Type B pancreatic cell (in vitro differentiated cells): ENCODE measurements around the gene MAP7D1. TPM values are rescaled to one million over a fixed set of nuclear protein-coding genes. Genes with fewer than 3 reads are reported as not detected.

Source experiments
- DNase-seq: peaks from one replicate; pipeline ENCODE4 v3.0.0; 2021; ENCODE audit warnings: mixed read lengths; ENCODE audit not compliant: unreplicated experiment; ENCODE audit errors: extremely low spot score
- H3K27ac Mint-ChIP-seq: 2 replicates; pipeline ENCODE4 v1.8.0; 2021; ENCODE audit warnings: mild to moderate bottlenecking, mixed read lengths
- H3K27me3 Mint-ChIP-seq: 2 replicates; pipeline ENCODE4 v1.8.0; 2021; ENCODE audit warnings: mixed read lengths
- H3K36me3 Mint-ChIP-seq: 2 replicates; pipeline ENCODE4 v1.8.0; 2021; ENCODE audit warnings: mixed read lengths
- H3K4me1 Mint-ChIP-seq: one replicate; pipeline ENCODE4 v1.8.0; 2021; ENCODE audit warnings: mixed read lengths; ENCODE audit not compliant: unreplicated experiment
- H3K4me3 Mint-ChIP-seq: 2 replicates; pipeline ENCODE4 v1.8.0; 2021; ENCODE audit warnings: mild to moderate bottlenecking, mixed read lengths
- H3K9me3 Mint-ChIP-seq: 2 replicates; pipeline ENCODE4 v1.8.0; 2021; ENCODE audit warnings: mixed read lengths
- total RNA-seq: library from RNA; stranded (reverse); gene quantifications from 2 replicates; pipeline ENCODE4 v1.2.1, GENCODE V29; 2021; ENCODE audit warnings: low replicate concordance
- TF ChIP-seq, protein P1 (sequence below): fragments of 200-600 bp; sonication (generic); conservative IDR thresholded peaks from 2 replicates; pipeline ENCODE4 v1.5.0; 2021; ENCODE audit warnings: antibody characterized with exemption, mild to moderate bottlenecking

The MAP7D1 gene
- total RNA-seq, 1 donor from 2014 or later: 112 TPM

DNA sequence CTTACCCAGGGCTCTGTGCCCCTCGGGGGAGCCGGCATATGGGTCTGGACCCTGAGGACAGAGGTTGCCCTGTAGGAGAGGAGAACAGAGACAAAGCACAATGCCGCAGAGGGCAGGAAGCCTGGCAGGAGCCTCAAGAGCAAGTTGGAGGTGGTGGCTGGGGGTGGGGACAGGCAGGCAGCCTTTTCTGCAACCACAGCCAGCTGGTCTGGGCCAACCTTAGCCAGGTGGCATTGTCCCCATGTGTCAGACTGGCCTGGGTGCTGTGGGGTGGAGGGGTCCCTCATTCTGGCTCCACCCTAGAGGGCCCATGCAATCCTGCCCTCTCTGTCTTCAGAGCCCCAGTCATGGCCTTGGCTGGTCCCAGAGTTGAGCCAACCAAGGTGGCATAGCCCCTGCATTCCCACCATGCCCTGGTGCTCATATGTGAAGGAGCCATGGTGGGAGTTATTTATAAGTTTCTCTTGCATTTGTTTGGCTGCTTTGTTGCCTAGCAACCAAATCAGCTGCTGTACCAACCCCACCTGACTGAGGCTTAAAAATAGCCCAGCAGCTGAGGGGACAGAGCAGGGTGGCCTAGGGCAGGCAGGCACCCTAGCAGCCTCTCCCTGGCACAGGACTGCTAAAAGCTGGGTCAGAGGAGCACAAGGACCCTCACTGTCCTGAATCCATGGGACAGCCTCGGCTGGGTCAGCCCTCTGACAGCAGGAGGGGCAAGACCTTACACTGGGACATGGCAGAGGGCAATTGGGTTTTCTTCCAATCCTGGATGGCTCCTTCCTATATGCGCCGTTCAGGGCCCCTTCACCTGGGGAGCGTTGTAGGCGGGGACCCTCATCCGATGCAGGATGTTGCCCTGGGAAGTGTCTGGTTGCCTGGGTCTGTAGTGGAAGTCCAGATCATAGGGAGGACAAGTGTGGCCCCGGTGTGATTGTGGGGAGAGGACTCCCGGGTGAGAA lies 19.5 kb downstream of the MAP7D1 start:
- peaks cover 12% of the 10 kb centered on the region for H3K36me3 Mint-ChIP-seq
- H3K27ac Mint-ChIP-seq: no peak overlapping the region
- TF ChIP-seq, protein P1, sequence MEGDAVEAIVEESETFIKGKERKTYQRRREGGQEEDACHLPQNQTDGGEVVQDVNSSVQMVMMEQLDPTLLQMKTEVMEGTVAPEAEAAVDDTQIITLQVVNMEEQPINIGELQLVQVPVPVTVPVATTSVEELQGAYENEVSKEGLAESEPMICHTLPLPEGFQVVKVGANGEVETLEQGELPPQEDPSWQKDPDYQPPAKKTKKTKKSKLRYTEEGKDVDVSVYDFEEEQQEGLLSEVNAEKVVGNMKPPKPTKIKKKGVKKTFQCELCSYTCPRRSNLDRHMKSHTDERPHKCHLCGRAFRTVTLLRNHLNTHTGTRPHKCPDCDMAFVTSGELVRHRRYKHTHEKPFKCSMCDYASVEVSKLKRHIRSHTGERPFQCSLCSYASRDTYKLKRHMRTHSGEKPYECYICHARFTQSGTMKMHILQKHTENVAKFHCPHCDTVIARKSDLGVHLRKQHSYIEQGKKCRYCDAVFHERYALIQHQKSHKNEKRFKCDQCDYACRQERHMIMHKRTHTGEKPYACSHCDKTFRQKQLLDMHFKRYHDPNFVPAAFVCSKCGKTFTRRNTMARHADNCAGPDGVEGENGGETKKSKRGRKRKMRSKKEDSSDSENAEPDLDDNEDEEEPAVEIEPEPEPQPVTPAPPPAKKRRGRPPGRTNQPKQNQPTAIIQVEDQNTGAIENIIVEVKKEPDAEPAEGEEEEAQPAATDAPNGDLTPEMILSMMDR: no peak
- no peak overlapping the region for H3K4me3 Mint-ChIP-seq
- H3K9me3 Mint-ChIP-seq: no peaks in the 10 kb centered on the region
- no peaks in the 10 kb centered on the region for H3K4me1 Mint-ChIP-seq
- no peak for DNase-seq
- no peaks in the 10 kb centered on the region for H3K27me3 Mint-ChIP-seq

DNA sequence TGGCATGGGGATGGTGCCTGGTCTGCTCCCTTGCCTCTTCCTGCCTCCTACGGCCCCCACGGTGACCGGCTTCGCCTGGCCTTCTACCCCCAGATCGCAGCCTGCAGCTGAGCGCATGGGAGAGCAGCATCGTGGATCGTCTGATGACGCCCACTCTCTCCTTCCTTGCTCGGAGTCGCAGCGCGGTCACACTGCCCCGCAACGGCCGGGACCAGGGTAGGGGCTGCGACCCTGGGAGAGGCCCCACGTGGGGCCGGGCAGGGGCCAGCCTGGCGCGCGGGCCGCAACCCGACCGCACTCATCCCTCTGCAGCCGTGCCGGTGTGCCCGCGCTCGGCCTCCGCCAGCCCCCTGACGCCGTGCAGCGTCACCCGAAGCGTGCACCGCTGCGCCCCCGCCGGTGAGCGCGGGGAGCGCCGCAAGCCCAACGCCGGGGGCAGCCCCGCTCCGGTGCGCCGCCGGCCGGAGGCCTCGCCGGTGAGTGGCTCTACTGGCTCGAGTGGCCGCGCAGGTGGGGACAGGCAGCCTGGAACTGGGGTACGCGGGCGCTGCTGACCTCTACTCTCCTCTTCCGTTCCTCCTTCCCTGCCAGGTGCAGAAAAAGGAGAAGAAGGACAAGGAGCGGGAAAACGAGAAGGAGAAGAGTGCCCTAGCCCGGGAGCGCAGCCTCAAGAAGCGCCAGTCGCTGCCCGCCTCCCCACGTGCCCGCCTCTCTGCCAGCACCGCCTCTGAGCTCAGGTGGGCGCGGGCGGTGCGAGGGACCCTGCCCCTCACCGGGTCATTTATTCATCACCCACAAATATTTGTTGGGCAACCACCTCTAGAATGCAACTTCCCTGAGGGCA lies 20.4 kb downstream of the MAP7D1 start:
- TF ChIP-seq, protein P1: no peak
- DNase-seq: no peak
- no peaks in the 10 kb centered on the region for H3K9me3 Mint-ChIP-seq
- H3K27me3 Mint-ChIP-seq: no peaks in the 10 kb centered on the region
- no peak overlapping the region for H3K27ac Mint-ChIP-seq
- no peaks in the 10 kb centered on the region for H3K4me1 Mint-ChIP-seq
- no peak overlapping the region for H3K4me3 Mint-ChIP-seq
- peaks cover 17% of the 10 kb centered on the region for H3K36me3 Mint-ChIP-seq

DNA sequence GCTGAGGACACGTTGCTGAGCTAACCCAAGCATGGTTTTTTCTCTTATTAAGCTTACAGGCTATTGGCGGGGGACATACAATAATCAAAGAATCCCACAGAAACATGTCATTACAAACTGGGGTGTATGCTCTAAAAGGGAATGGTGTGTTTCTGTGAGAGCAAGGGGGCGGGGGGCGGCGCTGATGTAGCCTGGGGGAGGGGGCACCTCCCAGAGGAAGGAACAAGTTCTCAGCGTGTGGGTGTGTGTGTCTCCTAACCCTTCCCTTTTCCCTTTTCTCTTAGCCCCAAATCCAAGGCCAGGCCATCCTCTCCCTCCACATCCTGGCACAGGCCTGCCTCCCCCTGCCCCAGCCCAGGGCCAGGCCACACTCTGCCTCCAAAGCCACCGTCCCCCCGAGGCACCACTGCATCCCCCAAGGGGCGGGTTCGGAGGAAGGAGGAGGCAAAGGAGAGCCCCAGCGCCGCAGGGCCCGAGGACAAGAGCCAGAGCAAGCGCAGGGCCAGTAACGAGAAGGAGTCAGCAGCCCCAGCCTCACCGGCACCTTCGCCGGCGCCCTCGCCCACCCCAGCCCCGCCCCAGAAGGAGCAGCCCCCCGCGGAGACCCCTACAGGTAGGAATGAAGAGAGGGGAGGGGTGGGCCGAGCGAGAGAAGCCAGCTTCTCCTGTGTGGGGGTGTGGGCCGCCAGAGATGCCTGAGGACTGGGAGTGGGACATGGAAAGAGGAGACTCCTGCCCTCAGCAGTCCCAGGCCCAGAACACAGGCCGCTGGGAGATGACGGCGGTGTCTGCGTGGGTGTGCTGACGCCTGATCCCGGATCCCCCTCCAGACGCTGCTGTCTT lies 21.9 kb downstream of the MAP7D1 start:
- TF ChIP-seq, protein P1: no peak
- H3K9me3 Mint-ChIP-seq: no peaks in the 10 kb centered on the region
- DNase-seq: no peak
- H3K36me3 Mint-ChIP-seq: peaks cover 17% of the 10 kb centered on the region
- H3K4me3 Mint-ChIP-seq: no peak overlapping the region
- no peaks in the 10 kb centered on the region for H3K27me3 Mint-ChIP-seq
- no peaks in the 10 kb centered on the region for H3K4me1 Mint-ChIP-seq
- H3K27ac Mint-ChIP-seq: no peak overlapping the region

DNA sequence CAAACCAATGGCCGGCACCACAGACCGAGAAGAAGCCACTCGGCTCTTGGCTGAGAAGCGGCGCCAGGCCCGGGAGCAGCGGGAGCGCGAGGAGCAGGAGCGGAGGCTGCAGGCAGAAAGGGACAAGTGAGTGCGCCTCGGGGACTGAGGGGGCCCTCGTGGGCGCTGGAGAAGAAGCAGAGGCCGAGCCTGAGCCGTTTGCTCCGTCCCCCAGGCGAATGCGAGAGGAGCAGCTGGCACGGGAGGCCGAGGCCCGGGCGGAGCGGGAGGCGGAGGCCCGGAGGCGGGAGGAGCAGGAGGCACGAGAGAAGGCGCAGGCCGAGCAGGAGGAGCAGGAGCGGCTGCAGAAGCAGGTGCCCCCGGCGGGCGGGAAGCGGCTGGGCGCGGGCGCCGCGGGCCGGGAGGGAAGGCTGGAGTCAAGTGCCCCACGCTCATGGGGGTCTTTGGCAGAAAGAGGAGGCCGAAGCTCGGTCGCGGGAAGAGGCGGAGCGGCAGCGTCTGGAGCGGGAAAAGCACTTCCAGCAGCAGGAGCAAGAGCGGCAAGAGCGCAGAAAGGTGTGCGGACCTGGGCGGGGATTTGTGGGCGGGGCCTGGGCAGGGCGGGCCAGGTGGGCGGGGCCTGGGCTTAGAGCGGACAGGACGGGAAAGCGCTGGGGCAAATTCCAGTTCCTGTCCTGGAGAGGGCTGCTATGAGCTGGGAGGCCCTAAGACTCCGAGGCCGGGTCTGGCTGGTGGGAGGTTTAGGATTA lies 22.7 kb downstream of the MAP7D1 start:
- no peak overlapping the region for H3K4me3 Mint-ChIP-seq
- H3K4me1 Mint-ChIP-seq: peaks cover 6% of the 10 kb centered on the region
- H3K27me3 Mint-ChIP-seq: no peaks in the 10 kb centered on the region
- H3K36me3 Mint-ChIP-seq: peaks cover 21% of the 10 kb centered on the region
- H3K9me3 Mint-ChIP-seq: no peaks in the 10 kb centered on the region
- TF ChIP-seq, protein P1: no peak
- no peak overlapping the region for H3K27ac Mint-ChIP-seq
- no peak for DNase-seq
